HG03457 (cell line): ENCODE results near the gene RAD50.
A peak's percentile ranks its signal among the peaks of the same experiment; 100 is the strongest.

Source experiments
- ATAC-seq: cut with Tn5 transposase; IDR thresholded peaks from one replicate; pipeline ENCODE4 v1.9.1; 2021; ENCODE audit warnings: moderate number of reproducible peaks; ENCODE audit not compliant: unreplicated experiment

RAD50 gene

GRCh38 chr5:132659598-132660493, 103.1 kb downstream of the RAD50 start:
- no peak for ATAC-seq

- no peak for ATAC-seq
Observed at GRCh38 chr5:132661231-132662003, 104.6 kb downstream of the RAD50 start.

GRCh38 chr5:132662004-132662401, 105.2 kb downstream of the RAD50 start:
- ATAC-seq = no peak

- peak; percentile 43 for ATAC-seq
Observed at GRCh38 chr5:132662925-132663770, 106.4 kb downstream of the RAD50 start.

- peak; percentile 50 for ATAC-seq
Observed at GRCh38 chr5:132663771-132664695, 107.3 kb downstream of the RAD50 start.

- no peak for ATAC-seq
Observed at GRCh38 chr5:132664696-132665209, 108.0 kb downstream of the RAD50 start.

GRCh38 chr5:132665574-132666080, 108.8 kb downstream of the RAD50 start:
- no peak for ATAC-seq

GRCh38 chr5:132666310-132667123, 109.7 kb downstream of the RAD50 start:
- ATAC-seq = no peak

- ATAC-seq = no peak
Observed at GRCh38 chr5:132667309-132667708, 110.5 kb downstream of the RAD50 start.

GRCh38 chr5:132667761-132668705, 111.3 kb downstream of the RAD50 start:
- ATAC-seq = no peak

- ATAC-seq = no peak
Observed at GRCh38 chr5:132668706-132669454, 112.1 kb downstream of the RAD50 start.

GRCh38 chr5:132669455-132669820, 112.7 kb downstream of the RAD50 start:
- ATAC-seq = no peak

- ATAC-seq = no peak
Observed at GRCh38 chr5:132669966-132670882, 113.4 kb downstream of the RAD50 start.

GRCh38 chr5:132671000-132671399, 114.2 kb downstream of the RAD50 start:
- no peak for ATAC-seq

- no peak for ATAC-seq
Observed at GRCh38 chr5:132673488-132673887, 116.7 kb downstream of the RAD50 start.
